A549 (cell line): Measurements from ENCODE around the gene PLA2G2D. TPM values are rescaled to one million over a fixed set of nuclear protein-coding genes. Genes with fewer than 3 reads are reported as not detected.

Experiments
- ATAC-seq, 2 experiments: fragments of 200-7000 bp in 1 of 2; fragments of >200 bp in 1 of 2; cut with Nextera tagmentation in 1 of 2; cut with Tn5 transposase in 1 of 2; 3 replicates each; pipeline versions ENCODE4 v1.8.0 to v1.9.1; 2018 to 2020; ENCODE audit warnings: mild to moderate bottlenecking in 1 of 2, moderate library complexity in 1 of 2
- CTCF ChIA-PET: fragments of 300-600 bp; sonication (Branson Sonifier 250); formaldehyde crosslinking; extraction: SDS; loops from one replicate; lab custom pipeline; 2021; ENCODE audit warnings: antibody characterized with exemption, inconsistent platforms; lab: Yijun Ruan, JAX
- POLR2A ChIA-PET: fragments of 350-600 bp; formaldehyde crosslinking; extraction: SDS; loops from one replicate; lab custom pipeline; 2021; ENCODE audit warnings: antibody characterized with exemption, inconsistent platforms; lab: Yijun Ruan, JAX
- DNase-seq, 2 experiments: peaks; one replicate each; pipeline versions ENCODE4 v3.0.0 to v3.0.0-alpha.2; 2011 to 2016; ENCODE audit warnings: low read depth in 1 of 2, low spot score in 1 of 2
- FAIRE-seq: peaks from 2 replicates; lab custom pipeline; 2011; peaks lifted over from hg19 to GRCh38; lab: Jason Lieb, UNC
- H3K27ac ChIP-seq, 2 experiments: fragments of >200 bp; sonication (Bioruptor Twin); formaldehyde crosslinking; 3 replicates each; pipeline ENCODE4 v1.5.1; 2016 to 2017
- H3K4me1 ChIP-seq: fragments of >200 bp; sonication (Bioruptor Twin); formaldehyde crosslinking; 3 replicates; pipeline ENCODE4 v1.6.1; 2016
- H3K4me2 ChIP-seq: fragments of >200 bp; sonication (Bioruptor Twin); formaldehyde crosslinking; 3 replicates; pipeline ENCODE4 v1.6.1; 2016
- H3K4me3 ChIP-seq: fragments of >200 bp; sonication (Bioruptor Twin); formaldehyde crosslinking; 3 replicates; pipeline ENCODE4 v1.5.1; 2016
- H3K9me3 ChIP-seq: fragments of >200 bp; sonication (Bioruptor Twin); formaldehyde crosslinking; 3 replicates; pipeline ENCODE4 v1.6.1; 2016
- CBX8 ChIP-seq: fragments of 200-600 bp; sonication (generic); IDR thresholded peaks from 2 replicates; pipeline ENCODE4 v1.6.1; 2016
- CHD4 ChIP-seq: fragments of 200-600 bp; sonication (generic); IDR thresholded peaks from 2 replicates; pipeline ENCODE4 v1.6.1; 2016; ENCODE audit warnings: antibody characterized with exemption, mild to moderate bottlenecking, borderline replicate concordance
- EHMT2 ChIP-seq: fragments of 200-600 bp; sonication (generic); IDR thresholded peaks from 2 replicates; pipeline ENCODE4 v1.6.1; 2016; ENCODE audit warnings: antibody characterized with exemption, low read depth, mild to moderate bottlenecking, moderate library complexity
- ELK1 ChIP-seq: fragments of 150-350 bp; IDR thresholded peaks from 2 replicates; pipeline ENCODE4 v1.6.1; 2014; ENCODE audit warnings: low read depth, mild to moderate bottlenecking, low read length
- FOSB ChIP-seq: fragments of 250-450 bp; sonication (Bioruptor Pico); IDR thresholded peaks from 2 replicates; pipeline ENCODE4 v1.5.0; 2020; ENCODE audit warnings: mild to moderate bottlenecking, moderate library complexity
- GATA3 ChIP-seq: IDR thresholded peaks from 2 replicates; pipeline ENCODE4 v1.6.1; 2012; ENCODE audit warnings: borderline replicate concordance
- HOXA7 ChIP-seq: fragments of 250-450 bp; sonication (Bioruptor Pico); IDR thresholded peaks from 2 replicates; pipeline ENCODE4 v1.5.0; 2020; ENCODE audit warnings: mild to moderate bottlenecking, moderate library complexity
- JUN ChIP-seq, 2 experiments: fragments of >200 bp; sonication (Bioruptor Twin); formaldehyde crosslinking; IDR thresholded peaks; 2 replicates in 1 of 2; 3 replicates in 1 of 2; pipeline ENCODE4 v1.6.1; 2016 to 2017
- JUNB ChIP-seq: fragments of >200 bp; sonication (Bioruptor Twin); formaldehyde crosslinking; IDR thresholded peaks from 2 replicates; pipeline ENCODE4 v1.6.1; 2016
- KDM1A ChIP-seq: fragments of 200-600 bp; sonication (generic); IDR thresholded peaks from 2 replicates; pipeline ENCODE4 v1.6.1; 2016; ENCODE audit warnings: low read depth, mild to moderate bottlenecking
- NFE2L2 ChIP-seq: fragments of 150-350 bp; conservative IDR thresholded peaks from 2 replicates; pipeline ENCODE4 v1.6.1; 2014; ENCODE audit warnings: low read length
- PBX3 ChIP-seq: IDR thresholded peaks from 2 replicates; pipeline ENCODE4 v1.6.1; 2012
- PHF8 ChIP-seq: fragments of 200-600 bp; sonication (generic); IDR thresholded peaks from 2 replicates; pipeline ENCODE4 v1.6.1; 2016; ENCODE audit warnings: low read depth, mild to moderate bottlenecking, antibody characterized with exemption, moderate library complexity, borderline replicate concordance
- RAD21 ChIP-seq, 2 experiments: fragments of >200 bp in 1 of 2; sonication (Bioruptor Twin) in 1 of 2; formaldehyde crosslinking in 1 of 2; IDR thresholded peaks in 1 of 2; conservative IDR thresholded peaks in 1 of 2; 2 replicates in 1 of 2; 3 replicates in 1 of 2; pipeline ENCODE4 v1.6.1; 2012 to 2018; ENCODE audit warnings: inconsistent platforms in 1 of 2
- RNF2 ChIP-seq: fragments of 200-600 bp; sonication (generic); IDR thresholded peaks from 2 replicates; pipeline ENCODE4 v1.6.1; 2016; ENCODE audit warnings: low read depth, mild to moderate bottlenecking, antibody characterized with exemption, moderate library complexity, borderline replicate concordance
- ZC3H11A ChIP-seq: fragments of 450-650 bp; IDR thresholded peaks from 2 replicates; pipeline ENCODE4 v1.6.1; 2014; ENCODE audit warnings: antibody characterized with exemption, mild to moderate bottlenecking
- WGBS: methylation state at CpG from one replicate; pipeline ENCODE4 v1.1.6; 2017; ENCODE audit errors: missing lambda C conversion rate; 5-methylcytosine and 5-hydroxymethylcytosine counted together
- polyA plus RNA-seq, 4 experiments: library from polyadenylated mRNA; depleted of rRNA in 3 of 4; stranded (reverse); fragments of >200 nt; fragmentation: RNase III in 1 of 4; extraction: RNeasy Plus Mini Kit Qiagen cat#74134 plus additional on column Dnase treatment in 1 of 4; gene quantifications; 2 replicates in 3 of 4; 3 replicates in 1 of 4; pipeline ENCODE4 v1.2.3, GENCODE V29; 2011 to 2017
- TF ChIP-seq, protein P1 (sequence below): fragments of >200 bp; sonication (Bioruptor Twin); formaldehyde crosslinking; IDR thresholded peaks from 3 replicates; pipeline ENCODE4 v1.5.1; 2016
- TF ChIP-seq, protein P2 (sequence below): fragments of 200-600 bp; sonication (generic); IDR thresholded peaks from 2 replicates; pipeline ENCODE4 v1.6.1; 2016; ENCODE audit warnings: antibody characterized with exemption, mild to moderate bottlenecking, moderate library complexity

PLA2G2D gene
- polyA plus RNA-seq, 2 of the 4 experiments (the other 2 are of a cell fraction), result not detected

GRCh38 chr1:20082772-20083171, 36.6 kb downstream of the PLA2G2D start:
- TF ChIP-seq EHMT2 (no peak), KDM1A (no peak), CBX8 (no peak), HOXA7 (CRISPR knock-in tag) (no peak), ELK1 (no peak), JUN (IDR thresholded peaks at IDR 0.05) (no peak), PBX3 (no peak), GATA3 (no peak)
- TF ChIP-seq, protein P1, sequence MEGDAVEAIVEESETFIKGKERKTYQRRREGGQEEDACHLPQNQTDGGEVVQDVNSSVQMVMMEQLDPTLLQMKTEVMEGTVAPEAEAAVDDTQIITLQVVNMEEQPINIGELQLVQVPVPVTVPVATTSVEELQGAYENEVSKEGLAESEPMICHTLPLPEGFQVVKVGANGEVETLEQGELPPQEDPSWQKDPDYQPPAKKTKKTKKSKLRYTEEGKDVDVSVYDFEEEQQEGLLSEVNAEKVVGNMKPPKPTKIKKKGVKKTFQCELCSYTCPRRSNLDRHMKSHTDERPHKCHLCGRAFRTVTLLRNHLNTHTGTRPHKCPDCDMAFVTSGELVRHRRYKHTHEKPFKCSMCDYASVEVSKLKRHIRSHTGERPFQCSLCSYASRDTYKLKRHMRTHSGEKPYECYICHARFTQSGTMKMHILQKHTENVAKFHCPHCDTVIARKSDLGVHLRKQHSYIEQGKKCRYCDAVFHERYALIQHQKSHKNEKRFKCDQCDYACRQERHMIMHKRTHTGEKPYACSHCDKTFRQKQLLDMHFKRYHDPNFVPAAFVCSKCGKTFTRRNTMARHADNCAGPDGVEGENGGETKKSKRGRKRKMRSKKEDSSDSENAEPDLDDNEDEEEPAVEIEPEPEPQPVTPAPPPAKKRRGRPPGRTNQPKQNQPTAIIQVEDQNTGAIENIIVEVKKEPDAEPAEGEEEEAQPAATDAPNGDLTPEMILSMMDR, result no peak
- TF ChIP-seq, all 56 proteins: peak for 0
- POLR2A ChIA-PET, result no interaction called here

GRCh38 chr1:20081353-20081810, 38.0 kb downstream of the PLA2G2D start:
- WGBS, result 62% methylated on average over 8 of the region's 8 CpGs
- Histone ChIP-seq H3K4me1 (no peaks in the 10 kb centered on the region), H3K9me3 (no peaks in the 10 kb centered on the region), H3K4me3 (no peak overlapping the region), H3K4me2 (no peak overlapping the region), H3K27ac (no peak overlapping the region)
- ChIA-PET POLR2A (no interaction called here), CTCF (no interaction called here)
- ATAC-seq, result no peak
- FAIRE-seq, result no peak
- TF ChIP-seq CBX8 (no peak), RAD21 (conservative IDR thresholded peaks at IDR 0.05 in 1 of 2, IDR thresholded peaks at IDR 0.05 in 1 of 2) (no peak), RNF2 (no peak), CHD4 (no peak), JUNB (no peak), NFE2L2 (no peak), ZC3H11A (no peak), FOSB (CRISPR knock-in tag) (no peak), PHF8 (no peak), GATA3 (no peak), EHMT2 (no peak)
- TF ChIP-seq, protein P2, sequence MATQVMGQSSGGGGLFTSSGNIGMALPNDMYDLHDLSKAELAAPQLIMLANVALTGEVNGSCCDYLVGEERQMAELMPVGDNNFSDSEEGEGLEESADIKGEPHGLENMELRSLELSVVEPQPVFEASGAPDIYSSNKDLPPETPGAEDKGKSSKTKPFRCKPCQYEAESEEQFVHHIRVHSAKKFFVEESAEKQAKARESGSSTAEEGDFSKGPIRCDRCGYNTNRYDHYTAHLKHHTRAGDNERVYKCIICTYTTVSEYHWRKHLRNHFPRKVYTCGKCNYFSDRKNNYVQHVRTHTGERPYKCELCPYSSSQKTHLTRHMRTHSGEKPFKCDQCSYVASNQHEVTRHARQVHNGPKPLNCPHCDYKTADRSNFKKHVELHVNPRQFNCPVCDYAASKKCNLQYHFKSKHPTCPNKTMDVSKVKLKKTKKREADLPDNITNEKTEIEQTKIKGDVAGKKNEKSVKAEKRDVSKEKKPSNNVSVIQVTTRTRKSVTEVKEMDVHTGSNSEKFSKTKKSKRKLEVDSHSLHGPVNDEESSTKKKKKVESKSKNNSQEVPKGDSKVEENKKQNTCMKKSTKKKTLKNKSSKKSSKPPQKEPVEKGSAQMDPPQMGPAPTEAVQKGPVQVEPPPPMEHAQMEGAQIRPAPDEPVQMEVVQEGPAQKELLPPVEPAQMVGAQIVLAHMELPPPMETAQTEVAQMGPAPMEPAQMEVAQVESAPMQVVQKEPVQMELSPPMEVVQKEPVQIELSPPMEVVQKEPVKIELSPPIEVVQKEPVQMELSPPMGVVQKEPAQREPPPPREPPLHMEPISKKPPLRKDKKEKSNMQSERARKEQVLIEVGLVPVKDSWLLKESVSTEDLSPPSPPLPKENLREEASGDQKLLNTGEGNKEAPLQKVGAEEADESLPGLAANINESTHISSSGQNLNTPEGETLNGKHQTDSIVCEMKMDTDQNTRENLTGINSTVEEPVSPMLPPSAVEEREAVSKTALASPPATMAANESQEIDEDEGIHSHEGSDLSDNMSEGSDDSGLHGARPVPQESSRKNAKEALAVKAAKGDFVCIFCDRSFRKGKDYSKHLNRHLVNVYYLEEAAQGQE, result no peak
- DNase-seq, result no peak

More at GRCh38 chr1:20082772-20083171, 36.6 kb downstream of the PLA2G2D start:
- H3K4me2 ChIP-seq, result no peak overlapping the region
- WGBS, result 25% methylated on average over 2 of the region's 2 CpGs
- DNase-seq (no peak), FAIRE-seq (no peak), ATAC-seq (no peak)
- no peak overlapping the region for H3K27ac ChIP-seq
- H3K9me3 ChIP-seq, result no peaks in the 10 kb centered on the region
- H3K4me1 ChIP-seq, result no peaks in the 10 kb centered on the region
- H3K4me3 ChIP-seq, result no peak overlapping the region
- CTCF ChIA-PET, result no interaction called here
